PFSK-1 (cell line): ENCODE measurements around the gene TMEM244.

Experiments
- FOXP2 ChIP-seq: optimal IDR thresholded peaks from 2 replicates; pipeline ENCODE3; 2011; ENCODE audit warnings: borderline replicate concordance, control low read depth, inconsistent platforms; ENCODE audit not compliant: insufficient read depth; ENCODE audit errors: extremely low read length, extremely low read depth
- POLR2AphosphoS5 ChIP-seq: IDR thresholded peaks from 2 replicates; pipeline ENCODE4 v1.6.1; 2012; ENCODE audit warnings: low read depth, mild to moderate bottlenecking, control low read depth, low read length, moderate library complexity
- SIN3A ChIP-seq: IDR thresholded peaks from 2 replicates; pipeline ENCODE4 v1.6.1; 2012; ENCODE audit warnings: mild to moderate bottlenecking, low read length, moderate library complexity, borderline replicate concordance; ENCODE audit not compliant: insufficient read depth

- TF ChIP-seq POLR2AphosphoS5 (no peak), SIN3A (no peak), FOXP2 (no peak)
Measured at GRCh38 chr6:129787816-129788215, 73.3 kb downstream of the TMEM244 start.
